CD8-positive, alpha-beta memory T cell (primary cell): ENCODE data around the gene C4orf46. TPM values are rescaled to one million over a fixed set of nuclear protein-coding genes. Genes with fewer than 3 reads are reported as not detected.

Source experiments
- CTCF ChIA-PET: fragments of 350-600 bp; sonication (Branson Sonifier 250); formaldehyde crosslinking; loops from one replicate; lab custom pipeline; 2021; ENCODE audit warnings: antibody characterized with exemption; lab: Charles Lee
- POLR2A ChIA-PET: fragments of 350-600 bp; sonication (Branson Sonifier 250); formaldehyde crosslinking; loops from one replicate; lab custom pipeline; 2021; ENCODE audit warnings: antibody characterized with exemption; lab: Charles Lee
- DNase-seq, 5 donors: peaks; one replicate each; pipeline versions ENCODE4 v3.0.0 to v3.0.0-alpha.2; 2020 to 2022; ENCODE audit warnings: mixed read lengths in 1 of 5
- H3K27ac ChIP-seq: one replicate; pipeline ENCODE4 v1.7.0; 2013; ENCODE audit warnings: low read depth, mild to moderate bottlenecking, low read length, moderate library complexity
- H3K27me3 ChIP-seq: 2 replicates; pipeline ENCODE4 v1.7.0; 2013; ENCODE audit warnings: low read length, mild to moderate bottlenecking; ENCODE audit not compliant: insufficient read depth, poor library complexity, severe bottlenecking
- H3K36me3 ChIP-seq: 2 replicates; pipeline ENCODE4 v1.7.0; 2013; ENCODE audit warnings: mild to moderate bottlenecking, low read length, moderate library complexity; ENCODE audit not compliant: insufficient read depth
- H3K4me1 ChIP-seq: 2 replicates; pipeline ENCODE4 v1.7.0; 2013; ENCODE audit warnings: mild to moderate bottlenecking, low read length, moderate library complexity; ENCODE audit not compliant: insufficient read depth
- H3K4me3 ChIP-seq: 2 replicates; pipeline ENCODE4 v1.7.0; 2013; ENCODE audit warnings: mild to moderate bottlenecking, low read length
- H3K9me3 ChIP-seq: 2 replicates; pipeline ENCODE4 v1.7.0; 2013; ENCODE audit warnings: mild to moderate bottlenecking, low read length
- H3K27ac Mint-ChIP-seq, 8 donors: one replicate each; pipeline ENCODE4 v1.8.0; 2020 to 2021; ENCODE audit warnings: mixed read lengths in 8 of 8, mild to moderate bottlenecking in 6 of 8, inconsistent platforms in 3 of 8, moderate library complexity in 3 of 8
- H3K27me3 Mint-ChIP-seq, 2 donors: one replicate each; pipeline ENCODE4 v1.8.0; 2020 to 2021; ENCODE audit warnings: mixed read lengths in 2 of 2, mild to moderate bottlenecking in 1 of 2, moderate library complexity in 1 of 2
- H3K36me3 Mint-ChIP-seq, 3 donors: one replicate each; pipeline ENCODE4 v1.8.0; 2020 to 2021; ENCODE audit warnings: mixed read lengths in 3 of 3, inconsistent platforms in 1 of 3, mild to moderate bottlenecking in 1 of 3
- H3K4me1 Mint-ChIP-seq, 3 donors: one replicate each; pipeline ENCODE4 v1.8.0; 2020 to 2021; ENCODE audit warnings: mixed read lengths in 3 of 3, inconsistent platforms in 1 of 3, mild to moderate bottlenecking in 1 of 3
- H3K4me3 Mint-ChIP-seq, 7 donors: one replicate each; pipeline ENCODE4 v1.8.0; 2020 to 2021; ENCODE audit warnings: mixed read lengths in 7 of 7, mild to moderate bottlenecking in 6 of 7, moderate library complexity in 4 of 7, inconsistent platforms in 2 of 7
- H3K9me3 Mint-ChIP-seq, 5 donors: one replicate each; pipeline ENCODE4 v1.8.0; 2020 to 2022; ENCODE audit warnings: mixed read lengths in 5 of 5, mild to moderate bottlenecking in 3 of 5, moderate library complexity in 2 of 5, inconsistent platforms in 1 of 5
- polyA plus RNA-seq: library from polyadenylated mRNA; unstranded; fragments of 300-500 nt; fragmentation: Illumina TruSeq; gene quantifications from one replicate; pipeline ENCODE4 v1.2.3, GENCODE V29; 2021
- total RNA-seq, 2 experiments: library from RNA; stranded (reverse); gene quantifications; one replicate each; pipeline ENCODE4 v1.2.3, GENCODE V29; 2021

Gene C4orf46
- total and polyA plus RNA-seq, 3 experiments from 2014 or later = 5.7 to 22.0 (median 20.0) TPM

- no peak overlapping the region for H3K4me3 ChIP-seq
- DNase-seq = no peak
- Mint-ChIP-seq H3K9me3 (no peaks in the 10 kb centered on the region), H3K27me3 (peaks cover 5 to 16% of the 10 kb centered on the region in 2 donors), H3K36me3 (no peaks in the 10 kb centered on the region), H3K27ac (no peak overlapping the region), H3K4me1 (no peaks in the 10 kb centered on the region), H3K4me3 (no peak overlapping the region)
- H3K4me1 ChIP-seq = no peaks in the 10 kb centered on the region
- no peaks in the 10 kb centered on the region for H3K36me3 ChIP-seq
- H3K27me3 ChIP-seq = no peaks in the 10 kb centered on the region
- ChIA-PET CTCF (no interaction called here), POLR2A (no interaction called here)
- no peaks in the 10 kb centered on the region for H3K9me3 ChIP-seq
- H3K27ac ChIP-seq = no peak overlapping the region
These were observed 50.0 kb downstream of the C4orf46 start for GRCh38 chr4:158621729-158622128.

- DNase-seq = no peak
- Histone ChIP-seq H3K4me1 (no peaks in the 10 kb centered on the region), H3K9me3 (no peaks in the 10 kb centered on the region), H3K4me3 (no peak overlapping the region), H3K27me3 (no peaks in the 10 kb centered on the region), H3K36me3 (no peaks in the 10 kb centered on the region), H3K27ac (no peak overlapping the region)
- Mint-ChIP-seq H3K9me3 (no peaks in the 10 kb centered on the region), H3K36me3 (no peaks in the 10 kb centered on the region), H3K4me3 (no peak overlapping the region), H3K4me1 (no peaks in the 10 kb centered on the region), H3K27ac (no peak overlapping the region), H3K27me3 (peaks cover 5 to 34% of the 10 kb centered on the region in 2 donors)
- CTCF ChIA-PET = no interaction called here
- POLR2A ChIA-PET = no interaction called here
These were observed 53.7 kb downstream of the C4orf46 start for GRCh38 chr4:158617956-158618355.

Other genes starting within 250 kb of the C4orf46 start
- gene RXFP1, start 150.0 kb downstream of the C4orf46 start, total RNA-seq = not detected
- not detected for gene RXFP1, start 150.0 kb downstream of the C4orf46 start, polyA plus RNA-seq
- gene ETFDH, start 409 bp upstream of the C4orf46 start, total RNA-seq = 10 to 100 TPM; 21.9 to 22.1 TPM
- 4.4 TPM for gene ETFDH, start 409 bp upstream of the C4orf46 start, polyA plus RNA-seq
- 10 to 100 TPM; 58.9 to 66.8 TPM for gene PPID, start 51.5 kb upstream of the C4orf46 start, total RNA-seq
- gene PPID, start 51.5 kb upstream of the C4orf46 start, polyA plus RNA-seq = 61.2 TPM
- gene FNIP2, start 97.1 kb upstream of the C4orf46 start, total RNA-seq = 10 to 100 TPM; 11.7 to 13.3 TPM
- gene FNIP2, start 97.1 kb upstream of the C4orf46 start, polyA plus RNA-seq = 5.1 TPM